ENCODE measurements around the gene ABO. TPM values are rescaled to one million over a fixed set of nuclear protein-coding genes. Genes with fewer than 3 reads are reported as not detected.
"Not testable (repeated sequence)": the region's sequence is repeated elsewhere in the genome, so short reads cannot be mapped to it uniquely, and the experiment has no call there.

ABO gene
- total RNA-seq, 4 donors from 2014 or later = 43.7 to 283 (median 148) TPM

DNA sequence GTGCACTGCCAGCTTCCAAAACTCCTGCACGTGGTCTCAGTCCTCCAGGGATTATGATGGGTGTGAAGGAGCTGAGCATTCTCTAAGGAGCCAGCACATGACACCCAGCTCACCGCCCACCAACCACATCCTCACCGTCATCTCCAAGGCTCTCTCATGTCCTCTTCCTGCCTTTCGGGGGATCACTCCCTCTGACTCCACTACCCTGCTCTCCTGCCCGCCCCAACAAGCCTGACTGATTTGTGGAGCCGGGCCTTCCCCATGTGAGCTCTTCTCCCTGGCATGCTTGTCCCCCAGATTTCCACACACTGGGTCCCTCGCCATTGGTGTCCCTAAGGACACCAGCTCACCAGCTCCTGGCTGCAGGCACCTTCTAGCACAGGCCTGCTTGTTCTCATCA lies 1.9 kb downstream of the ABO start:
- Histone ChIP-seq H3K27me3 (no peaks in the 10 kb centered on the region), H3K4me1 (peaks cover 0 to 14% (median 0%) of the 10 kb centered on the region in 4 donors)
- DNase-seq = peak in 2 of 3 donors; percentile 6 to 45

DNA sequence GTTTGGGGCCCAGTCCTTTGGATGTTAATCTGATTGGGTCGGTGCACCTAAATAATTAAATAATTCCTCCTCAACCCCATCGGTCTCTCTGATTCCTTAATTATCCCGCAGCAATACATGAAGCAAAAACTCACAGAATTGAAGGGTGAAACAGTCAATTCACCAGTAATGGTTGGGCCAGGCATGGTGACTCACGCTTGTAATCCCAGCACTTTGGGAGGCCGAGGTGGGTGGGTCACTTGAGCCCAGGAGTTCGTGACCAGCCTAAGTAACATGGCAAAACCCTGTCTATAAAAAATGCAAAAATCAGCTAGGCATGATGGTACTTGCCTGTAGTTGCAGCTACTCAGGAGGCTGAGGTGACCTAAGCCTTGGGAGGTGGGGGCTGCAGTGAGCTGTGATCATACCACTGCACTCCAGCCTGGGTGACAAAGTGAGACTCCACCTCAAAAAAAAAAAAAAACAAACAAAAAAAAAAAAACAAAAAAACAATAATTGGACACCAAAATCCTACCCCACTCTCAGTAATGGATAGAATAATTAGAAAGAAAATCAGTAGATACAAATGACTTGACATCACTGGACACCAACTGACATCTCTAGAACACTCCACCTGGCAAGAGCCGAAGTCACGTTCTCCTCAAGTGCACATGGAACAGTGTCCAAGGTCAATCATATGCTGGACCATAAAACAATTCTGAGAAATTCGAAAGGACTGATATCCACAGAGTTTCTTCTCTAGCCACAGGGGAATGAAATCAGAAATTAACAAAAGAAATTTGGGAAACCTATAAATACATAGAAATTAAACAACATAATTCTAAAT lies 5.3 kb downstream of the ABO start:
- H3K27me3 ChIP-seq = no peaks in the 10 kb centered on the region
- H3K27ac ChIP-seq = peak overlapping the region in 3 of 4 donors; percentile 35 to 83 (median 56)
- no peaks in the 10 kb centered on the region for H3K36me3 ChIP-seq
- H3K4me1 ChIP-seq = peaks cover 0 to 14% (median 0%) of the 10 kb centered on the region in 4 donors
- peak in 1 of 3 donors; percentile 74 for DNase-seq
- TF ChIP-seq CTCF (IDR thresholded peaks at IDR 0.05) = no peak
- TF ChIP-seq POLR2A (IDR thresholded peaks at IDR 0.05) = no peak
- H3K9me3 ChIP-seq = no peaks in the 10 kb centered on the region
- peak overlapping the region in 2 of 4 donors; percentile 7 to 27 for H3K4me3 ChIP-seq

More for the DNA sequence above, 1.9 kb downstream of the ABO start:
- TF ChIP-seq CTCF (IDR thresholded peaks at IDR 0.05) (no peak), POLR2A (IDR thresholded peaks at IDR 0.05) (no peak)
- peak overlapping the region in 3 of 4 donors; percentile 90 to 99 (median 98) for H3K27ac ChIP-seq
- peaks cover 0 to 3% (median 0%) of the 10 kb centered on the region in 4 donors for H3K9me3 ChIP-seq
- no peaks in the 10 kb centered on the region for H3K36me3 ChIP-seq
- H3K4me3 ChIP-seq = peak overlapping the region in 2 of 4 donors; percentile 67 to 83

DNA sequence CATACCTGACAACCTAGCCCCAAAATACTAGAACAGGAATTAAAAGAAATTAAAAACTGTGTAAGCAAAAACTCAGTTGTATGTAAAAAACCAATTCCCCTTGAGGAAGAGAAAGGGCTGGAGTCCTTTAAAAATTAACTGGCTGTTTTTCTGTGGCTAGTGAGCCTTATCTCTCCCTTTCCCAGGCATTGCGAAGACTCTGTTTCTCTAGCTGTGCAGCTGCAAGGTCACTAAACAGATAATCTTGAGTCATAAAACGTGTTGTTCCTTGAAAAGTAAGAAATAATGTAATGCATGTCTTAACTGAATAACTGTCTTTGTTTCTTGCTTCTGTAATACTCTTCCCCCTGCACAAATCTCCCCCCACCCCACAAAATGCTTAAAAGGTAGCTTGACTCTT lies 5.9 kb downstream of the ABO start:
- peak overlapping the region in 2 of 4 donors; percentile 56 to 83 for H3K27ac ChIP-seq
- peaks cover 0 to 14% (median 0%) of the 10 kb centered on the region in 4 donors for H3K4me1 ChIP-seq
- H3K4me3 ChIP-seq = peak overlapping the region in 2 of 4 donors; percentile 27 to 32
- not testable (repeated sequence) for H3K27me3 ChIP-seq, H3K9me3 ChIP-seq, H3K36me3 ChIP-seq
- peak in 1 of 3 donors; percentile 40 for DNase-seq
- TF ChIP-seq POLR2A (IDR thresholded peaks at IDR 0.05) = peak in 1 of 2 donors; percentile 22

GRCh38 chr9:133268335-133269056 lies 6.5 kb downstream of the ABO start:
- Histone ChIP-seq H3K4me1 (peaks cover 0 to 14% (median 0%) of the 10 kb centered on the region in 4 donors), H3K27ac (peak overlapping the region in 3 of 4 donors; percentile 18 to 83 (median 54)), H3K4me3 (peak overlapping the region in 2 of 4 donors; percentile 27 to 32), H3K36me3 (no peaks in the 10 kb centered on the region), H3K9me3 (no peaks in the 10 kb centered on the region), H3K27me3 (no peaks in the 10 kb centered on the region)
- TF ChIP-seq CTCF (IDR thresholded peaks at IDR 0.05) (no peak), POLR2A (IDR thresholded peaks at IDR 0.05) (no peak)
- peak in 1 of 3 donors; percentile 7 for DNase-seq

DNA sequence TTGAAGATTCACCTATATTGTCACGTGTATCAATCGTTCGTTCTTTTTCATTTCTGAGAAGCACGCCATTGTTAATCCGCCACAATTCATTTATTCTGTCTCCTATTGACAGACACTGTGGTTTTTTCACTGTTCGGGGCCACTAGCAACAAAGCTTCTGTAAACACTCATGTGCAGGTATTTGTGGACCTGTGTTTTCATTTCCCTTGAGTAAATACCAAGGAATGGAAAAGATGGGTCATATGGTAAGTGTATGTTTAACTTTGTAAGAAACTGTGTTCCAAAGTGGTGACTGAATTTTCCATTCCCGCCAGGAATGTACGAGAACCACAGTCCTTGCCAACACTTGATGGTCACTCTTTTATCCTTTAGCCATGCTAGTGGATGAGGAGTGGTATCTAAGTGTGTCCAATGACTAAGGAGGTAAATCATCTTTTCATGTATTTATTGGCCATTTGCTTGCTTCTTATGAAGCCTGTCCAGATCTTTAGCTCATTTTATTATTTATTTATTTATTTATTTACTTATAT lies 10.7 kb downstream of the ABO start:
- Histone ChIP-seq H3K36me3 (peaks cover 0 to 15% (median 0%) of the 10 kb centered on the region in 3 donors), H3K9me3 (no peaks in the 10 kb centered on the region), H3K4me3 (no peak overlapping the region), H3K4me1 (no peaks in the 10 kb centered on the region), H3K27me3 (no peaks in the 10 kb centered on the region), H3K27ac (no peak overlapping the region)
- DNase-seq = no peak
- no peak for TF ChIP-seq POLR2A (IDR thresholded peaks at IDR 0.05)
- TF ChIP-seq CTCF (IDR thresholded peaks at IDR 0.05) = no peak
